Measurements from ENCODE around the gene PCP2. TPM values are rescaled to one million over a fixed set of nuclear protein-coding genes. Genes with fewer than 3 reads are reported as not detected.

Gene PCP2
- polyA plus RNA-seq, 4 donors, result 0.63 to 7.3 (median 2.3) TPM

GRCh38 chr19:7629347-7630054 is 4.0 kb downstream of the PCP2 start, which contains the start of the genes PET100 and XAB2:
Gene PET100, plus strand, starts transcription at chr19:7629793. Its CDS starts 41 bp downstream, at chr19:7629834.
Gene XAB2, minus strand, starts transcription at chr19:7629545. Its CDS starts 18 bp downstream, at chr19:7629527.
- peaks cover 0 to 58% (median 0%) of the 10 kb centered on the region in 3 donors for H3K36me3 ChIP-seq (ENCODE audit: control insufficient read depth in 3 of 3, insufficient read depth in 2 of 3, low read depth in 1 of 3, low read length in 3 of 3)
- DNase-seq, result peak; percentile 98 to 99
- no peaks in the 10 kb centered on the region for H3K27me3 ChIP-seq (ENCODE audit: control insufficient read depth in 3 of 3, insufficient read depth in 3 of 3, low read length in 3 of 3)
- 0 to 1% (median 0%) methylated on average over 40 of the region's 40 CpGs for WGBS, 3 donors
- H3K4me1 ChIP-seq (ENCODE audit: control insufficient read depth in 3 of 3, insufficient read depth in 2 of 3, low read depth in 1 of 3, low read length in 2 of 3), result peaks cover 3 to 10% (median 6%) of the 10 kb centered on the region in 3 donors
- H3K27ac ChIP-seq (ENCODE audit: low read depth in 1 of 3, low read length in 2 of 3), result peak within 1 kb of the TSS; percentile 35 to 88 (median 67)
- no peaks in the 10 kb centered on the region for H3K9me3 ChIP-seq (ENCODE audit: control insufficient read depth in 2 of 2, insufficient read depth in 1 of 2, low read depth in 1 of 2, low read length in 1 of 2)
- FAIRE-seq, result peak; percentile 96
- peak within 1 kb of the TSS; percentile 81 to 97 (median 83) for H3K4me3 ChIP-seq (ENCODE audit: low read depth in 1 of 3, low read length in 3 of 3)

- Histone ChIP-seq H3K4me3 (ENCODE audit: low read depth in 1 of 3, low read length in 3 of 3) (peak overlapping the region; percentile 81 to 97 (median 83)), H3K27me3 (ENCODE audit: control insufficient read depth in 3 of 3, insufficient read depth in 3 of 3, low read length in 3 of 3) (no peaks in the 10 kb centered on the region), H3K9me3 (ENCODE audit: control insufficient read depth in 2 of 2, insufficient read depth in 1 of 2, low read depth in 1 of 2, low read length in 1 of 2) (no peaks in the 10 kb centered on the region), H3K27ac (ENCODE audit: low read depth in 1 of 3, low read length in 2 of 3) (peak overlapping the region; percentile 34 to 83 (median 35)), H3K4me1 (ENCODE audit: control insufficient read depth in 3 of 3, insufficient read depth in 2 of 3, low read depth in 1 of 3, low read length in 2 of 3) (peaks cover 3 to 10% (median 6%) of the 10 kb centered on the region in 3 donors), H3K36me3 (ENCODE audit: control insufficient read depth in 3 of 3, insufficient read depth in 2 of 3, low read depth in 1 of 3, low read length in 3 of 3) (peaks cover 0 to 66% (median 4%) of the 10 kb centered on the region in 3 donors)
- FAIRE-seq (no peak), DNase-seq (no peak)
- 3 to 5% (median 5%) methylated on average over 15 of the region's 15 CpGs for WGBS, 3 donors
These were observed 4.8 kb downstream of the PCP2 start for GRCh38 chr19:7628589-7629311.

GRCh38 chr19:7627166-7627565 is 6.4 kb downstream of the PCP2 start:
- Histone ChIP-seq H3K36me3 (ENCODE audit: control insufficient read depth in 3 of 3, insufficient read depth in 2 of 3, low read depth in 1 of 3, low read length in 3 of 3) (peaks cover under 1 to 71% (median 12%) of the 10 kb centered on the region in 3 donors), H3K27ac (ENCODE audit: low read depth in 1 of 3, low read length in 2 of 3) (no peak overlapping the region), H3K4me1 (ENCODE audit: control insufficient read depth in 3 of 3, insufficient read depth in 2 of 3, low read depth in 1 of 3, low read length in 2 of 3) (peaks cover 3 to 10% (median 6%) of the 10 kb centered on the region in 3 donors), H3K4me3 (ENCODE audit: low read depth in 1 of 3, low read length in 3 of 3) (no peak overlapping the region), H3K9me3 (ENCODE audit: control insufficient read depth in 2 of 2, insufficient read depth in 1 of 2, low read depth in 1 of 2, low read length in 1 of 2) (no peaks in the 10 kb centered on the region), H3K27me3 (ENCODE audit: control insufficient read depth in 3 of 3, insufficient read depth in 3 of 3, low read length in 3 of 3) (no peaks in the 10 kb centered on the region)
- no peak for FAIRE-seq
- DNase-seq, result no peak
- WGBS, 3 donors, result 92 to 94% (median 92%) methylated on average over 23 to 24 of the region's 24 CpGs

GRCh38 chr19:7625763-7626372 is 7.7 kb downstream of the PCP2 start:
- peaks cover 13 to 74% (median 15%) of the 10 kb centered on the region in 3 donors for H3K36me3 ChIP-seq (ENCODE audit: control insufficient read depth in 3 of 3, insufficient read depth in 2 of 3, low read depth in 1 of 3, low read length in 3 of 3)
- no peak overlapping the region for H3K27ac ChIP-seq (ENCODE audit: low read depth in 1 of 3, low read length in 2 of 3)
- H3K27me3 ChIP-seq (ENCODE audit: control insufficient read depth in 3 of 3, insufficient read depth in 3 of 3, low read length in 3 of 3), result no peaks in the 10 kb centered on the region
- DNase-seq (no peak), FAIRE-seq (no peak)
- H3K4me1 ChIP-seq (ENCODE audit: control insufficient read depth in 3 of 3, insufficient read depth in 2 of 3, low read depth in 1 of 3, low read length in 2 of 3), result peaks cover 3 to 10% (median 6%) of the 10 kb centered on the region in 3 donors
- H3K4me3 ChIP-seq (ENCODE audit: low read depth in 1 of 3, low read length in 3 of 3), result no peak overlapping the region
- 96 to 97% (median 96%) methylated on average over 33 to 34 of the region's 34 CpGs for WGBS, 3 donors
- H3K9me3 ChIP-seq (ENCODE audit: control insufficient read depth in 2 of 2, insufficient read depth in 1 of 2, low read depth in 1 of 2, low read length in 1 of 2), result no peaks in the 10 kb centered on the region

- Histone ChIP-seq H3K4me3 (ENCODE audit: low read depth in 1 of 3, low read length in 3 of 3) (no peak overlapping the region), H3K9me3 (ENCODE audit: control insufficient read depth in 2 of 2, insufficient read depth in 1 of 2, low read depth in 1 of 2, low read length in 1 of 2) (no peaks in the 10 kb centered on the region), H3K27me3 (ENCODE audit: control insufficient read depth in 3 of 3, insufficient read depth in 3 of 3, low read length in 3 of 3) (no peaks in the 10 kb centered on the region), H3K4me1 (ENCODE audit: control insufficient read depth in 3 of 3, insufficient read depth in 2 of 3, low read depth in 1 of 3, low read length in 2 of 3) (peaks cover 3 to 6% (median 4%) of the 10 kb centered on the region in 3 donors), H3K27ac (ENCODE audit: low read depth in 1 of 3, low read length in 2 of 3) (no peak overlapping the region), H3K36me3 (ENCODE audit: control insufficient read depth in 3 of 3, insufficient read depth in 2 of 3, low read depth in 1 of 3, low read length in 3 of 3) (peaks cover 17 to 83% (median 18%) of the 10 kb centered on the region in 3 donors)
- FAIRE-seq (no peak), DNase-seq (no peak)
- WGBS, 3 donors, result 94 to 95% (median 94%) methylated on average over 15 to 17 of the region's 17 CpGs
These were observed 8.7 kb downstream of the PCP2 start for GRCh38 chr19:7624810-7625209.

- FAIRE-seq (no peak), DNase-seq (no peak)
- no peak overlapping the region for H3K4me3 ChIP-seq (ENCODE audit: low read depth in 1 of 3, low read length in 3 of 3)
- WGBS, 3 donors, result 93 to 94% (median 94%) methylated on average over 39 of the region's 39 CpGs
- peaks cover 18 to 91% (median 19%) of the 10 kb centered on the region in 3 donors for H3K36me3 ChIP-seq (ENCODE audit: control insufficient read depth in 3 of 3, insufficient read depth in 2 of 3, low read depth in 1 of 3, low read length in 3 of 3)
- H3K9me3 ChIP-seq (ENCODE audit: control insufficient read depth in 2 of 2, insufficient read depth in 1 of 2, low read depth in 1 of 2, low read length in 1 of 2), result no peaks in the 10 kb centered on the region
- H3K4me1 ChIP-seq (ENCODE audit: control insufficient read depth in 3 of 3, insufficient read depth in 2 of 3, low read depth in 1 of 3, low read length in 2 of 3), result peaks cover 3 to 9% (median 8%) of the 10 kb centered on the region in 3 donors
- no peak overlapping the region for H3K27ac ChIP-seq (ENCODE audit: low read depth in 1 of 3, low read length in 2 of 3)
- no peaks in the 10 kb centered on the region for H3K27me3 ChIP-seq (ENCODE audit: control insufficient read depth in 3 of 3, insufficient read depth in 3 of 3, low read length in 3 of 3)
These were observed 9.6 kb downstream of the PCP2 start for GRCh38 chr19:7623725-7624603.

GRCh38 chr19:7622933-7623685 is 10.4 kb downstream of the PCP2 start:
- no peak overlapping the region for H3K4me3 ChIP-seq (ENCODE audit: low read depth in 1 of 3, low read length in 3 of 3)
- DNase-seq (no peak), FAIRE-seq (no peak)
- 79 to 88% (median 87%) methylated on average over 16 of the region's 16 CpGs for WGBS, 3 donors
- H3K9me3 ChIP-seq (ENCODE audit: control insufficient read depth in 2 of 2, insufficient read depth in 1 of 2, low read depth in 1 of 2, low read length in 1 of 2), result no peaks in the 10 kb centered on the region
- no peak overlapping the region for H3K27ac ChIP-seq (ENCODE audit: low read depth in 1 of 3, low read length in 2 of 3)
- no peaks in the 10 kb centered on the region for H3K27me3 ChIP-seq (ENCODE audit: control insufficient read depth in 3 of 3, insufficient read depth in 3 of 3, low read length in 3 of 3)
- peaks cover 0 to 8% (median 3%) of the 10 kb centered on the region in 3 donors for H3K4me1 ChIP-seq (ENCODE audit: control insufficient read depth in 3 of 3, insufficient read depth in 2 of 3, low read depth in 1 of 3, low read length in 2 of 3)
- H3K36me3 ChIP-seq (ENCODE audit: control insufficient read depth in 3 of 3, insufficient read depth in 2 of 3, low read depth in 1 of 3, low read length in 3 of 3), result peaks cover 18 to 98% (median 19%) of the 10 kb centered on the region in 3 donors

All from small intestine (tissue), 7 donors.